Lower leg skin (tissue), 4 donors: Measurements from ENCODE around the gene TPSAB1. TPM values are rescaled to one million over a fixed set of nuclear protein-coding genes. Genes with fewer than 3 reads are reported as not detected.

Experiments
- DNase-seq, 2 donors: peaks; one replicate each; pipeline ENCODE4 v3.0.0-alpha.2; 2019; ENCODE audit warnings: low spot score in 2 of 2
- H3K4me3 ChIP-seq: fragments of 200-600 bp; sonication (generic); 2 replicates; pipeline ENCODE4 v1.5.1; 2017; ENCODE audit warnings: mild to moderate bottlenecking, low read depth; ENCODE audit not compliant: poor library complexity, severe bottlenecking
- CTCF ChIP-seq, 3 donors: fragments of 450-650 bp; IDR thresholded peaks; one replicate each; pipeline ENCODE4 v1.5.1; 2016; ENCODE audit warnings: antibody characterized with exemption in 3 of 3, mild to moderate bottlenecking in 3 of 3, moderate library complexity in 2 of 3
- POLR2A ChIP-seq, 2 donors: fragments of 450-650 bp; IDR thresholded peaks; one replicate each; pipeline ENCODE4 v1.6.1; 2016 to 2017; ENCODE audit warnings: antibody characterized with exemption in 2 of 2, mild to moderate bottlenecking in 1 of 2, moderate library complexity in 1 of 2
- WGBS, 2 donors: methylation state at CpG; one replicate each; pipeline ENCODE4 v1.1.5; 2018; 5-methylcytosine and 5-hydroxymethylcytosine counted together
- intact Hi-C: fragments of 100-400 bp; cut with DNase I; formaldehyde crosslinking; loops from one replicate; pipeline ENCODE4 v1.15.0; 2023; ENCODE audit warnings: low total_unique reads
- total RNA-seq, 4 donors: library from RNA; depleted of rRNA; stranded (reverse); fragments of >200 nt; gene quantifications; one replicate each; pipeline ENCODE4 v1.1.0, GENCODE V29; 2016

Gene TPSAB1
- total RNA-seq, 4 donors from 2014 or later = 16.4 to 93.5 (median 29.8) TPM

- no peak overlapping the region for H3K4me3 ChIP-seq
- TF ChIP-seq CTCF (IDR thresholded peaks at IDR 0.05) (no peak), POLR2A (IDR thresholded peaks at IDR 0.05) (no peak)
- intact Hi-C loops = no loop called here
- no peak for DNase-seq
- WGBS, 2 donors = 76 to 81% methylated on average over 18 of the region's 19 CpGs
These were observed 36.7 kb downstream of the TPSAB1 start for GRCh38 chr16:1277151-1277598.

GRCh38 chr16:1277617-1278282 is 37.2 kb downstream of the TPSAB1 start:
- WGBS, 2 donors = 47 to 68% methylated on average over 20 to 21 of the region's 21 CpGs
- intact Hi-C loops = no loop called here
- TF ChIP-seq POLR2A (IDR thresholded peaks at IDR 0.05) (no peak), CTCF (IDR thresholded peaks at IDR 0.05) (no peak)

GRCh38 chr16:1278477-1278876 is 38.0 kb downstream of the TPSAB1 start:
- no peak for TF ChIP-seq POLR2A (IDR thresholded peaks at IDR 0.05)
- TF ChIP-seq CTCF (IDR thresholded peaks at IDR 0.05) = no peak
- intact Hi-C loops = no loop called here
- 15 to 33% methylated on average over 3 to 16 of the region's 18 CpGs for WGBS, 2 donors
- H3K4me3 ChIP-seq = no peak overlapping the region
- DNase-seq = no peak

More at GRCh38 chr16:1277617-1278282, 37.2 kb downstream of the TPSAB1 start:
- no peak overlapping the region for H3K4me3 ChIP-seq
- no peak for DNase-seq

GRCh38 chr16:1279081-1279944 is 38.8 kb downstream of the TPSAB1 start:
- no peak overlapping the region for H3K4me3 ChIP-seq
- 77 to 85% methylated on average over 22 to 23 of the region's 30 CpGs for WGBS, 2 donors
- intact Hi-C loops = no loop called here
- DNase-seq = no peak
- TF ChIP-seq POLR2A (IDR thresholded peaks at IDR 0.05) (no peak), CTCF (IDR thresholded peaks at IDR 0.05) (no peak)

GRCh38 chr16:1279945-1280589 is 39.6 kb downstream of the TPSAB1 start:
- peak in 1 of 2 donors; percentile 85 for DNase-seq
- 79 to 83% methylated on average over 22 to 29 of the region's 29 CpGs for WGBS, 2 donors
- intact Hi-C loops = no loop called here
- no peak for TF ChIP-seq CTCF (IDR thresholded peaks at IDR 0.05)
- no peak overlapping the region for H3K4me3 ChIP-seq
